AG09309 (cell line): ENCODE measurements around the gene CBX4.

Source experiments
- DNase-seq: peaks from one replicate; pipeline ENCODE4 v3.0.0-alpha.2; 2010; ENCODE audit warnings: low read depth
- H3K4me3 ChIP-seq: 2 replicates; pipeline ENCODE4 v1.5.1; 2011; ENCODE audit warnings: mild to moderate bottlenecking, low read depth, low read length, moderate library complexity; ENCODE audit not compliant: control insufficient read depth
- CTCF ChIP-seq: IDR thresholded peaks from 2 replicates; pipeline ENCODE4 v1.5.1; 2011; ENCODE audit warnings: mild to moderate bottlenecking, low read depth, low read length, inconsistent platforms; ENCODE audit not compliant: insufficient read depth, control insufficient read depth; ENCODE audit errors: missing control alignments

The CBX4 gene

GRCh38 chr17:79852748-79853147 is 13.5 kb upstream of the CBX4 start:
- no peak for DNase-seq
- TF ChIP-seq CTCF, result no peak
- peak overlapping the region; percentile 22 for H3K4me3 ChIP-seq

DNA sequence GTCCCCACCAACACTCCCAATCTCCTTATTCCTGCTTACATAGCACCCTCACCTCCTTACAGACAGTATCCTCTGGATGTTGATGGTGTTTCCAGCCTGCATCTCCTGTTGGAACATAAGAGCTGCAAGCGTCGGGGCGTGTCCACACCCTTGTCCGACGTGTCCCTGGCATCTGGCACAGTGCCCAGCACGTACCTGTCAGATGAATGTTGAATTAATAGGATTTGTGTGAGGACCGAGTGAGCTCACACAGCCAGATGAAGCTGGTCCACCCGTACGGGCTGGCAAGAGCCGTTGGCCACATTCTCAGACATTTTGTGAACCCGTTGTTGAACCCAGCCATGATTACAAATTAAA is 12.2 kb upstream of the CBX4 start:
- no peak overlapping the region for H3K4me3 ChIP-seq
- no peak for TF ChIP-seq CTCF
- no peak for DNase-seq

DNA sequence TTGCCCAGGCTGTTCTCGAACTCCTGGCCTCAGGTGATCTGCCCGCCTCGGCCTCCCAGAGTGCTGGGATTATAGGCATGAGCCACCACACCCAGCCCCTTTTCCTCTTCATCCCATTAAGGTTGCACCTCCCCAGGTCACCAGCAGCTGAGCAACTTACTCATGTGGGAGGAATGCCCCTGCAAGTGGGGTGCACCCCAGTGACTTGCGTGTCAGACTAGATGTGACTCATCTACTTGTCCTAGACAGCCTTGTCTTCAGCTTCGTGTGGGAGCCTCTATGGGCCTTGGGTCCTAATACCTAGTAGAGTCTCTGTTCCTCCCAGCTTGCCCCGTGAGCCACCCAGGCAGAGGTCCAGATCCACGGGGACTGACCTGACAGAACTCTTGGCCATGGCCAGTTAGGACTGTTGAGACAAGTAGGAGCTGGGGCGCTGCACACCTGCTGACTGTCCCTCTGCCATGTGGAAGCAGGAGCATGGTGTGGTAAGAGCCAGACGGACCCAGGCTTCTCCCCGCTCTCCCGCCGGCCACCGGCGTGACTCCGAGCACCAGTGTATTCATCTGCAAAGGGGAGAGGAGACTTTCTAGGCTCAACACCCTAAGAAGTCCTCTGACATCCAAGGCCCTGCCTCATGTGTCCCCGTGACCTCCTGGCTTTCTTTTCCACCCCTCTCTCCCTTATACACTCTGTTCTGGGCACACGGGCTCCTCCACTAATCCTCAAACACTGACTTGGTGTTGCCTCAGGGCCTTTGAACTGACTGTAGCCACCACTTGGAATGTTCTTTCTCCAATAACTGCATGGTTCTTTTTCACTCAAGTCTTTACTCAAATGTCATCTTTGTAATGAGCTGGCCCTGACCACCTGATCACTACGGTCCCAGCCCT is 11.6 kb upstream of the CBX4 start:
- no peak for DNase-seq
- no peak overlapping the region for H3K4me3 ChIP-seq
- no peak for TF ChIP-seq CTCF

GRCh38 chr17:79849953-79850352 is 10.7 kb upstream of the CBX4 start:
- no peak for TF ChIP-seq CTCF
- H3K4me3 ChIP-seq, result no peak overlapping the region
- DNase-seq, result no peak

DNA sequence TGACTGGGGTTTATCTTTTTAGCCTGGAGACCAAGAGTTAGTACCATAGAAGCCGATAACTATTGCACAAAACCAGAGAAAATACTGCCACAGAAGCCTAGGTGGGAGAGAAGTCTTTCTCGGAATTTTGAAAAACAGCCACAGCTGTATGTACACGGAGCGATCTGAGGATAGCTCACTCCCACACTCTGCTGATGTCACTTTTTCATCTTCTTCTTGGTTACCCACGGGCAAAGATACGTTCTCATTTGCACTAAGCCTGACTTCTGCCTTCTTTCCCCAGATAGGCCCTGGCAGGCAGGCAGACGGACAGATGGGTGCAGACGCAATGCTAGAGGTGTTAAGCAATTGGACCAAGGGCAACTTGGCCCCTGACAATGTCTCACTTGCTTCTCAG is 9.1 kb upstream of the CBX4 start:
- H3K4me3 ChIP-seq, result no peak overlapping the region
- TF ChIP-seq CTCF, result no peak
- DNase-seq, result no peak

- no peak for TF ChIP-seq CTCF
- H3K4me3 ChIP-seq, result no peak overlapping the region
- no peak for DNase-seq
Measured at GRCh38 chr17:79847698-79848369, 8.6 kb upstream of the CBX4 start.
